Endothelial cell of umbilical vein (primary cell): ENCODE measurements around the gene IGLON5. TPM values are rescaled to one million over a fixed set of nuclear protein-coding genes. Genes with fewer than 3 reads are reported as not detected.

Source experiments
- BruUV-seq: library from RNA; stranded (reverse); fragments of 400-500 nt; replicated peaks from 2 replicates; lab custom pipeline; 2021; lab: Mats Ljungman, UMichigan
- CTCF ChIA-PET: fragments of 300-600, 350-600 bp; sonication (Branson Sonifier 250); formaldehyde crosslinking; loops from one replicate; lab custom pipeline; 2021; ENCODE audit warnings: antibody characterized with exemption, inconsistent platforms; lab: Charles Lee
- POLR2A ChIA-PET: fragments of 300-600, 350-600 bp; sonication (Branson Sonifier 250); formaldehyde crosslinking; loops from one replicate; lab custom pipeline; 2021; ENCODE audit warnings: antibody characterized with exemption, inconsistent platforms; lab: Charles Lee
- DNase-seq: peaks from one replicate; pipeline ENCODE4 v3.0.0-alpha.2; 2011; ENCODE audit warnings: low read depth, low spot score
- FAIRE-seq: peaks from 2 replicates; lab custom pipeline; 2011; peaks lifted over from hg19 to GRCh38; lab: Jason Lieb, UNC
- H2AFZ ChIP-seq: 2 replicates; pipeline ENCODE4 v1.6.0; 2012; ENCODE audit warnings: low read depth, low read length, control low read depth, inconsistent platforms
- H3K27ac ChIP-seq: 2 replicates; pipeline ENCODE4 v1.5.1; 2011; ENCODE audit warnings: low read depth, mild to moderate bottlenecking, control low read depth, low read length, moderate library complexity; ENCODE audit not compliant: insufficient read depth
- H3K27me3 ChIP-seq, 2 experiments: 2 replicates each; pipeline versions ENCODE4 v1.6.0 to v1.6.1; 2011; ENCODE audit warnings: low read length in 2 of 2, mixed read lengths in 1 of 2; ENCODE audit not compliant: control insufficient read depth in 2 of 2, insufficient read depth in 2 of 2
- H3K36me3 ChIP-seq, 2 experiments: 2 replicates in 1 of 2; 3 replicates in 1 of 2; pipeline ENCODE4 v1.5.1; 2011; ENCODE audit warnings: low read length in 2 of 2, mild to moderate bottlenecking in 1 of 2, moderate library complexity in 1 of 2; ENCODE audit not compliant: control insufficient read depth in 2 of 2, insufficient read depth in 2 of 2; ENCODE audit errors: extremely low read depth in 1 of 2
- H3K4me1 ChIP-seq: 3 replicates; pipeline ENCODE4 v1.5.1; 2011; ENCODE audit warnings: mild to moderate bottlenecking, low read length; ENCODE audit not compliant: control insufficient read depth, insufficient read depth; ENCODE audit errors: extremely low read depth
- H3K4me2 ChIP-seq: 2 replicates; pipeline ENCODE4 v1.6.1; 2011; ENCODE audit warnings: low read length, control low read depth, mixed read lengths; ENCODE audit not compliant: insufficient read depth
- H3K4me3 ChIP-seq, 3 experiments: fragments of 200-600 bp in 1 of 3; sonication (generic), shearing (Covaris generic) in 1 of 3; replicated peaks in 1 of 3; 2 replicates each; pipeline ENCODE4 v1.5.1; 2011 to 2016; ENCODE audit warnings: control low read depth in 3 of 3, low read length in 3 of 3, mild to moderate bottlenecking in 2 of 3, inconsistent platforms in 1 of 3, low read depth in 1 of 3, moderate library complexity in 1 of 3; ENCODE audit not compliant: insufficient read depth in 1 of 3
- H3K79me2 ChIP-seq: 2 replicates; pipeline ENCODE4 v1.6.0; 2012; ENCODE audit warnings: low read length, inconsistent platforms; ENCODE audit not compliant: control insufficient read depth, insufficient read depth
- H3K9ac ChIP-seq: replicated peaks from 2 replicates; pipeline ENCODE3; 2011; ENCODE audit warnings: low read length, control low read depth; ENCODE audit not compliant: insufficient read depth; ENCODE audit errors: extremely low read depth
- H3K9me1 ChIP-seq: replicated peaks from 3 replicates; pipeline ENCODE4 v1.6.0; 2011; ENCODE audit warnings: mild to moderate bottlenecking, low read length; ENCODE audit not compliant: control insufficient read depth, insufficient read depth; ENCODE audit errors: extremely low read depth
- H3K9me3 ChIP-seq: replicated peaks from 2 replicates; pipeline ENCODE4 v1.5.1; 2012; ENCODE audit warnings: low read length, inconsistent platforms; ENCODE audit not compliant: control insufficient read depth, insufficient read depth
- H4K20me1 ChIP-seq: replicated peaks from 2 replicates; pipeline ENCODE3; 2011; ENCODE audit warnings: mild to moderate bottlenecking, low read length; ENCODE audit not compliant: control insufficient read depth, insufficient read depth; ENCODE audit errors: extremely low read depth
- EZH2 ChIP-seq: IDR thresholded peaks from 2 replicates; pipeline ENCODE4 v1.6.1; 2012; ENCODE audit warnings: borderline replicate concordance, low read depth, mild to moderate bottlenecking, moderate library complexity, low read length, inconsistent platforms; ENCODE audit not compliant: severe bottlenecking
- FOS ChIP-seq: IDR thresholded peaks from 2 replicates; pipeline ENCODE4 v1.6.1; 2011; ENCODE audit warnings: mild to moderate bottlenecking, low read length, moderate library complexity, borderline replicate concordance; ENCODE audit not compliant: insufficient read depth
- GATA2 ChIP-seq: IDR thresholded peaks from 2 replicates; pipeline ENCODE4 v1.7.0; 2011; ENCODE audit warnings: low read depth, mild to moderate bottlenecking, moderate library complexity, mixed read lengths, low read length; ENCODE audit not compliant: insufficient read length, insufficient read depth
- JUN ChIP-seq: IDR thresholded peaks from 2 replicates; pipeline ENCODE4 v1.6.1; 2011; ENCODE audit warnings: borderline replicate concordance, low read depth; ENCODE audit not compliant: insufficient read length, insufficient read depth
- MAX ChIP-seq: IDR thresholded peaks from 2 replicates; pipeline ENCODE4 v1.6.1; 2011; ENCODE audit not compliant: insufficient read depth, insufficient read length
- MYC ChIP-seq: IDR thresholded peaks from one replicate; pipeline ENCODE4 v1.6.1; 2011; ENCODE audit warnings: mild to moderate bottlenecking, low read depth, low read length
- POLR2A ChIP-seq: IDR thresholded peaks from 2 replicates; pipeline ENCODE4 v1.6.1; 2012; ENCODE audit warnings: low read depth, mild to moderate bottlenecking, control low read depth, low read length
- POLR2AphosphoS5 ChIP-seq: IDR thresholded peaks from 2 replicates; pipeline ENCODE4 v1.6.1; 2012; ENCODE audit warnings: low read depth, mild to moderate bottlenecking, control low read depth, low read length, moderate library complexity; ENCODE audit not compliant: insufficient read depth
- dilution Hi-C: fragments of 300-500 bp; cut with MboI; formaldehyde crosslinking; loops from one replicate; pipeline ENCODE4 v1.15.0; 2019; ENCODE audit warnings: low sequenced_read_pairs; ENCODE audit not compliant: extremely low pct_ligation_motif_present
- intact Hi-C: fragments of 100-400 bp; cut with micrococcal nuclease; formaldehyde crosslinking; loops from one replicate; pipeline ENCODE4 v1.10.0; 2022
- polyA plus RNA-seq, 4 experiments: library from polyadenylated mRNA; depleted of rRNA in 3 of 4; stranded (reverse) in 3 of 4; unstranded in 1 of 4; fragments of >200 nt; gene quantifications; 2 replicates each; pipeline versions ENCODE4 v1.2.1 to v1.2.3, GENCODE V29; 2011 to 2012; ENCODE audit warnings: missing spikeins in 1 of 4
- total RNA-seq: library from RNA; stranded (reverse); gene quantifications from 2 replicates; pipeline ENCODE4 v1.2.3, GENCODE V29; 2021
- TF ChIP-seq, protein P1 (sequence below), 2 donors: IDR thresholded peaks; 1 replicate in 1 of 2; 2 replicates in 1 of 2; pipeline ENCODE4 v1.5.1; 2011; ENCODE audit warnings: low read length in 2 of 2, mild to moderate bottlenecking in 2 of 2, moderate library complexity in 2 of 2, control low read depth in 1 of 2, inconsistent platforms in 1 of 2, low read depth in 1 of 2; ENCODE audit not compliant: insufficient read depth in 1 of 2; ENCODE audit errors: extremely low read depth in 1 of 2

Gene IGLON5
- total and polyA plus RNA-seq, 2 donors (not counting 3 experiments of a cell fraction or from before 2014, with no cell fraction given): not detected

GRCh38 chr19:51274049-51274770 lies 37.2 kb upstream of the IGLON5 start:
- intact Hi-C loops (no loop called here), dilution Hi-C loops (no loop called here)
- ChIA-PET CTCF (no interaction called here), POLR2A (no interaction called here)
- Histone ChIP-seq H3K4me2 (no peak overlapping the region), H3K79me2 (no peaks in the 10 kb centered on the region), H3K4me3 (no peak overlapping the region), H3K4me1 (no peaks in the 10 kb centered on the region), H3K9ac (no peak overlapping the region), H3K9me3 (no peaks in the 10 kb centered on the region), H4K20me1 (no peaks in the 10 kb centered on the region), H3K9me1 (no peaks in the 10 kb centered on the region), H2AFZ (no peak overlapping the region), H3K27ac (no peak overlapping the region), H3K36me3 (no peaks in the 10 kb centered on the region), H3K27me3 (no peaks in the 10 kb centered on the region)
- no peak for DNase-seq
- no peak for FAIRE-seq
- TF ChIP-seq GATA2: no peak
- no peak for TF ChIP-seq POLR2AphosphoS5
- TF ChIP-seq POLR2A: no peak
- no peak for TF ChIP-seq MAX
- TF ChIP-seq MYC: no peak
- TF ChIP-seq FOS: no peak
- TF ChIP-seq, protein P1, sequence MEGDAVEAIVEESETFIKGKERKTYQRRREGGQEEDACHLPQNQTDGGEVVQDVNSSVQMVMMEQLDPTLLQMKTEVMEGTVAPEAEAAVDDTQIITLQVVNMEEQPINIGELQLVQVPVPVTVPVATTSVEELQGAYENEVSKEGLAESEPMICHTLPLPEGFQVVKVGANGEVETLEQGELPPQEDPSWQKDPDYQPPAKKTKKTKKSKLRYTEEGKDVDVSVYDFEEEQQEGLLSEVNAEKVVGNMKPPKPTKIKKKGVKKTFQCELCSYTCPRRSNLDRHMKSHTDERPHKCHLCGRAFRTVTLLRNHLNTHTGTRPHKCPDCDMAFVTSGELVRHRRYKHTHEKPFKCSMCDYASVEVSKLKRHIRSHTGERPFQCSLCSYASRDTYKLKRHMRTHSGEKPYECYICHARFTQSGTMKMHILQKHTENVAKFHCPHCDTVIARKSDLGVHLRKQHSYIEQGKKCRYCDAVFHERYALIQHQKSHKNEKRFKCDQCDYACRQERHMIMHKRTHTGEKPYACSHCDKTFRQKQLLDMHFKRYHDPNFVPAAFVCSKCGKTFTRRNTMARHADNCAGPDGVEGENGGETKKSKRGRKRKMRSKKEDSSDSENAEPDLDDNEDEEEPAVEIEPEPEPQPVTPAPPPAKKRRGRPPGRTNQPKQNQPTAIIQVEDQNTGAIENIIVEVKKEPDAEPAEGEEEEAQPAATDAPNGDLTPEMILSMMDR (IDR thresholded peaks at IDR 0.05; ENCODE audit: extremely low read depth in 1 of 2, insufficient read depth in 1 of 2, low read depth in 1 of 2, low read length in 2 of 2): no peak
- TF ChIP-seq JUN: no peak
- TF ChIP-seq EZH2: no peak
- no TSS peak for BruUV-seq
